HL-60/S4 (cell line): ENCODE results near the gene COLQ.
"Not testable (repeated sequence)": the region's sequence is repeated elsewhere in the genome, so short reads cannot be mapped to it uniquely, and the experiment has no call there.

Experiments used
- in situ Hi-C: fragments of 300-500 bp; cut with MboI; formaldehyde crosslinking; loops from 2 replicates; pipeline ENCODE4 v1.14.3; 2022; ENCODE audit warnings: low sequenced_read_pairs

The COLQ gene

DNA sequence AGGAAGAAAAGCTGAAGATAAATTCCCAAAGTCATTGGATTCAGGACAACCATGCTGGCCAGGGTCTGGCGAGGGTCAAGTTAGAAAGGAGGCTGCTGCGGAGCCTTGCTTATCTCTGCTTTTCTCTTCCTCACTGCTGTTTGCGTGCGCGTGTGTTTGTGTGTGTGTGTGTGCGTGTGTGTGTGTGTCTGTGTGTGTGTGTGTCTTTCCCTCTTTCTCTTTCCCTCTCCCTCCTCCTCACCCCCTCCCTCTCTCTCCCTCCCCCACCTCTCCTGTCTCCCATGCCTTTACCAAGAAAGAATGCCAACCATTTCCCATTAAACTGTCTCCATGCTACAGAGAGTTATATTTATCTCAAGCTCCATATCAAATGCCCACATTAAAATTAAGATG is at the start of gene COLQ:
COLQ (minus strand) TSS at position 134 of the 393 bp plus-strand sequence; CDS start at position 53, 81 bp downstream.
- in situ Hi-C loops = no loop called here

DNA sequence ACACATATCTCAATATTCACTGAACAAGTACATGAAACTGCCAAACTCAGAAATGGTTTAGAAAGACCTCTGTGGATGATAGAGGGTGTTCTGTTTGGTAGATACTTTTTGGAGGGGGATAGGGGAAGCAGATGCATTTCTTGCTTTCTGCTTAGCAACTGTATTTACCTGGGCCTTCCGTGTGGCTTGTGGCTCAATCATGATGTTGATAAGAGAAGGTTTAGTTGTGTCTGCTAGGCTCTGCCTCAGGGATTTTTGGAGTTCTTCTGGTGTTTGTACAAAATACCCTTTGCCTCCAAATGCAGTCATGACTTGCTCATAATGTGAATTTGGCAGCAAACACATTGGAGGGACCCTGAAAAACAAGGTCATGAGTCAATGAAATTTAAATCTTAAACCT is 41.7 kb upstream of the COLQ start:
- in situ Hi-C loops = loop anchor here (25.0 kb wide), 1 partner anchor 351 kb away; the partner anchor contains the start of gene CAPN7

DNA sequence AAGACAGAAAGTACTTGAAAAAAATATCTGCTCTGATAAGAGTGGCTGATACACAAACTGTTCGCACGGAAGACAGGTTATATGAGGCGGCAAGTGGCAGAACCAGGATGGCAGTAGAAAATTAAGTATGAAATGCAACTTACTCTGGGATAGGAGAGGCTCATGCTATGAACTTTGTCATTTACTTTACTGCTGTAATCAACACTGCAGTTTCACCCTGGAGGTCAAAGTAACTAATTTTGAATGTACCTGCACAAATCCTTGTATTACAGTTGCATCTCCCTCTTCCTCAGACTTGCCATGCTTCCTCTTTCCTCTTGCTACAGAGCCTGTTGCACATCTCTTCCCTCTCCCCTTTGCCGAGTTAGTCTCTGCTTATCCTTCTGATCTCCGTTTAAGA is 41.1 kb upstream of the COLQ start:
- in situ Hi-C loops = loop anchor here (25.0 kb wide), 1 partner anchor 350 kb away; the partner anchor contains the start of gene CAPN7

DNA sequence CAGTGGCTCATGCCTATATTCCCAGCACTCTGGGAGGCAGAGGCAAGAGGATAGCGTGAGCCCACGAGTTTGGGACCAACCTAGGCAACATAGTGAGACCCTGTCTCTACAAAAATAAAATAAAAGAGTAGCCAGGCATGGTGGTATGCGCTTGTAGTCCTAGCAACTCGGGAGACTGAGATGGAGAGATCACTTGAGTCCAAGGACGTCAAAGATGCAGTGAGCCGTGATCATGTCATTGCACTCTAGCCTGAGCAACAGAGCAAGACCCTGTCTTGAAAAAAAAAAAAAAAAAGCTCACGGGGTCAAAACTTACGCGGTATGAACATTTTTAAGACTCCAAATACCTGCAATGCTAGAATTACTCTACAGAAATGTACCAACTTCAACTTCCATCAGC is 37.1 kb upstream of the COLQ start:
- in situ Hi-C loops = loop anchor here (10.0 to 25.0 kb wide), 2 partner anchors 124 to 346 kb away; partner anchors contain the start of gene CAPN7

DNA sequence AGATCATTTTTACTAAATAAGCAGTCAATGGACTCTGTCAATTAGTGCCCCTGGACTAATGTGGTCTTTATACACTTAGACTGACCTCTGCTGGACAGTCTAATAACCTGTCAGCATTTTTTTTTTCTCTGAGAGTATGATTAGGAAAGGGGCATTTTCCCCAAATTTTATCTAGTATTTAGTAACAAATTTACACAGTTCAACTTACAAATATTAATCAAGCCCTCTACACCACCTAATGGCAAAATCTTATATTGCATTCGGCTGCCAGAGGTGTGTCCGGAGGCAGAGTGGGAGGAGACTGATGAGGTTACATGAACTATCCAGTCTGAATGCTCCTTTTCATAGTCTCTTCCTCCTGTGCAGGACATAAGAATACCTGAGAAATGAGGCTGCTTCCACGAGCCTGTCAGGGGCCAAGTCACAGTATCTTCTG is 36.0 kb upstream of the COLQ start:
- in situ Hi-C loops = loop anchor here (10.0 to 25.0 kb wide), 2 partner anchors 123 to 345 kb away; partner anchors contain the start of gene CAPN7

DNA sequence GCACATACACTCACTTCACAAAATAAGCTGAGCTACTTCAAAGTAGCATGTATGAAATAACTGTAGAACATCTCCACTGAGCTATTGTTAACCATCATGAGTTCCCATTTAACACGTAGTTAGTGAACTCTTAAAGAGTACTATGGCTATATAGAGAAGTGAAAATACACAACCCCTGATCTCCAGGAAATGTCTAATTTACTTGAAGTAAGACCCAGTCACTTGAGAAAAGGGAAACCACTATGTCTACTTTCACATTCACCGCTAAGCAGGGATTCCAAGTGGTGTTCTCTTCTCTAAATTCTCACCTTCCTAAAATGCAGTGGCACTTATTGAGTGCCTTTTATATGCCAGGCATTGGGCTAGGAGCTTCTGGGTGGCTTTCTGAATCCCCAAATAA is 35.0 kb upstream of the COLQ start:
- in situ Hi-C loops = loop anchor here (10.0 to 25.0 kb wide), 2 partner anchors 122 to 344 kb away; partner anchors contain the start of gene CAPN7

DNA sequence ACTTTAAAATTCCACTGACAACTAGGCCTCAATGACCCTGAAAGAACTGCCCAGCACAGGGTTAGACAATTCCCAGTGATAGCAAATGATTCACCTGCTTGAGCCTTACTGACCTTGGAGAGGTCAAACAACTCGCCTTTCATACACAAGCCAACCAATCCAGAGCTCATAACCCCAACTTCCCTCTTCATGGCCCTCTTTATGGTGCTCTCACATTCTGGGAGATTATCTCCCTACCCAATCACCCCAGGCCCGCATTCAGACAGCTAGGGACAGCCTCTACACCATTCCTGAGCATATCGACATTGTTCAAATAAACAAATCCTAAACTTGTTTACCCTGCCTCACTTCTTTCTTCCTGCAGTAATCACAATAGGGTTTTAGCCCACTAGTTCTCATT is 32.2 kb upstream of the COLQ start:
- in situ Hi-C loops = loop anchor here (10.0 to 25.0 kb wide), 2 partner anchors 119 to 341 kb away; partner anchors contain the start of gene CAPN7

DNA sequence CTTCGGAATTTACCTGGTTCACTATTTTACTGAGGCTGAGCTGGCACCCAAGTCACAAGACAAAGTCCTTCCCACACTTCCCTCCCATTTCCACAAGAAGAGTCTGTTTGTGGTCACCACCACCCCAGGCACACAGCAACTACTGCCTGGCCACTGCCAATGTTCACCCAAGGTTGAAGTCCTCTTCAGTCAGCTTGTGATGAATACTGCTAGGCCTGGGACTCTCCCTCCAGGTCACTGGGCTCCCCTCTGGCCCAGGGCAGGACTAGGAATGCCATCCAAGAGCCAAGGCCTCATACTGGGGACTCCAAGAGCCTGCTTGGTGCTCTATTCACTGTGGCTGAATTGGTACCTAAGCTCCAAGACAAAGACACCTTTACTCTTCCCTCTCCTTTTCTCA is 30.4 kb upstream of the COLQ start:
- in situ Hi-C loops = loop anchor here (10.0 to 25.0 kb wide), 2 partner anchors 117 to 340 kb away; partner anchors contain the start of gene CAPN7

DNA sequence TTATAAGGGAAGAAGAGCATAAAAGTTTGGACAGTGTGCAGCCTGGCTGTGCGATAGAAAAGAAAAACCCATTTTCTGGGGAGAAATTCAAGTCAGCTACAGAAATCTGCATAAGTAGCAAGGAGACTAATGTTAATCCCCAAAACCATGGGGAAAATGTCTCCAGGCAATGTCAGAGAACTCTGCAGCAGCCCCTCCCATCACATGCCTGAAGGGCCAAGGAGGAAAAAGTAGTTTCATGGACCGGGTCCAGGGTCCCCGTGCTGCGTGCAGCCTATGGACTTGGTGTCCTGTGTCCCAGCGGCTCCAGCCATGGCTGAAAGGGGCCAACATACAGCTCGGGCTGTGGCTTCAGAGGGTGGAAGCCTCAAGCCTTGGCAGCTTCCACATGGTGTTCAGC is 28.3 kb upstream of the COLQ start:
- in situ Hi-C loops = loop anchor here (10.0 to 25.0 kb wide), 2 partner anchors 115 to 338 kb away; partner anchors contain the start of gene CAPN7

DNA sequence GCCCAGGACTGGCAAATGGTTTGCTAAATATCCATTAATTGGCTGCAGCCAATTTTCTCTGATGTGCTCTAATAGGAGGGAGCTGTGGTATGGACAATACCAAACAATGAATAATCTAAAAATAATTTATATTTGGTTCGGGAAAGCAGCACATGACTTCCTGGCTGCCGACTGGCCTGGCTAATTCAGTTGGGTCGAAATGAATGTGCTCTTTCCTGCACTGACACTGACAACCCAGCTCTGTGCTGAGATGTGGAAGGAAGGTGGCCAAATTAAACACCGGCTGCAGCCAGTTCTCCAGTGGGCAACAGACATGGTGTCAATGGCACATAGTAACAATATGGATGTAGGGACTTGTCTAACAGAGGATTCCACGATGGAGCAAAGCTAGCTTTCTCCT is 21.1 kb upstream of the COLQ start:
- in situ Hi-C loops = no loop called here

DNA sequence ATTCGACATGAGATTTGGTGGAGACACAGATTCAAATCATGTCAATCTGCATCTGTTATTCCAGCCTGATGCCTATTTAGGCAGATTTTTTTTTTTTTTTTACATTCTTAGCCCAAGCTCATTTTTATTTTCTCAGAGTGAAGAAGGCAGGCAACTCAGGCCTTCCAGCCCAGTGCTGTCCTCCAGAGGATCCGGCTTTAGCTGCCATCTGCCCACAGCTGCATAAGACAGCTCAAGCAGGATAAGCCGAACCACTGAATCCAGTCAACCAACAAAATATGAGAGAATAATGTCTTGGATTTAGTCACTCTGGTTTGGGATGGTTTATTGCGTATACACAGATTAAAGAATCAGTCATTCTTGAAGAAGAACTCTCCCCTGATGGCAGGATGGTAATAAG is 19.9 kb upstream of the COLQ start:
- in situ Hi-C loops = no loop called here

DNA sequence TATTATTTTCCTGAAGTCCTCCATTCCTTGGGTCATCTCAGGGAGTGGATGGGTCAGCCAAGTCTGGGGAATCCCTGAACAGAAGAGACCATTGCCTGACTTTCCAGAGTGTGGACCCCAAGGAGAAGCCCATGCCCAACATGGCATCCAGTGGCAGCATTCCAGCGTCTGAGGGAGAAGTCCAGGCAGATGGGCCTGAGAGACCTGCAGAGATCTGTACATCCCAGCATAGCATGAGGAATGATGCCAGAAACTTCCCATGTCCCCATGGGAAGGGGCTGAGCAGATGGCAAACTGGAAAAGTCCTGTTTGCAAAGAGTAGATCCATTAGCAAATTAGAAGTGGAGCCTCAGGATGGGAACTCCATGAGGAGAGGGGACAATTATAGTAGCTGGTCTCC is 17.6 kb upstream of the COLQ start:
- in situ Hi-C loops = no loop called here

DNA sequence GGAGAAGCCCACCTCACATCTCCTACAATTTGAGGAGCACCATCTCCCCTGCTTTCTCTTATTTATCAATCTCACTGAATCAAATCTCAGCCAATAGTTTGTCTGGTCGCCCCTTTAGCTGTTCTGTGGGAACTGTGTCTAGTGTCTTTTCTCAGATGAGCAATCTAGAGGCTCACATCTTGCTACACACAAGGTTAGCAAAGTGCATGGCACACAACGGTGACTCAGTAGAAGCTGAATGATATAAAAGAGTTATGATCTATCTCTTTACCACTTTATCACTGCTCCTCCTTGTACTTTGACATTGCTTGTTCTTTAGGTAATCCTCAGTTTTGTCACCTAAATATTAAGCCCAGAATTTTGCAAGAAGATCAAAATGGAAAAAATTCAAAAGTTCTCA is 16.8 kb upstream of the COLQ start:
- in situ Hi-C loops = no loop called here

DNA sequence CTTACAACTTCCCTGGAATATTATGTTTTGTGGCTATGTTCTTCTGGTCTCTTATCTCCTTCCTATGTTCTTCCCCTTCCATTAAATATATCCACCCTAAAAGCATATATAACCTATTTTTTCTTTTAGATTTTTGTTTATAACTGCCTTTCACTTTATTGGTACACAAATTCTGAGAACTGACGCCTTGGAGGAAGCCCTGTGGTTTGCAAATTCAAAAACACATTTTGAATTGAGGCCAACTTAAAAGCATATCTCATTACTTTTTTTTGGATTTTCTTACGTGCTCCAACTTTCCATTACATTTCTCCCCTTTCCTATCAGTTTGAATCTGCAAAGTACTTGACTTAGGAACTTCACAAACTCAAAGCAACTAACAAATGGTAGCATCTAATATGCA is 15.3 kb upstream of the COLQ start:
- in situ Hi-C loops = no loop called here

DNA sequence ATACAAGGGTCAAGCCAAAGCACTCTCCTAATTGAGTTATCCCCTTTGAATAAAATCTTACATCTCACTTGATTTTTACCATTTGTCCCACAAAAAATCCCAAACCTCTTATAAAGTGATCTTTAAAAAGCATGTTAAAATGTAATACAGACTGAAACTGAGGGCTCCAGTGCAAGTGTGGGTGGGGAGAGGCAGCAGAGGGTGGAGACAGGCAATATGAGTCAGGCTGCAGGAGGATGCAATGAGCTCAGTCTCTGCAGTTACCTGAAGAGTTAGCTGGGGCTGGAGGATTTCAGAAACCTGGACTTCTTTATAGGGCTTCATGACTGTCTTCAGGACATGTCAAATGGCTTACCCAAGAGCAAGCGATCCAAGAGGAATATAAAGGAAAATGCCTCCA is 14.2 kb upstream of the COLQ start:
- in situ Hi-C loops = no loop called here

DNA sequence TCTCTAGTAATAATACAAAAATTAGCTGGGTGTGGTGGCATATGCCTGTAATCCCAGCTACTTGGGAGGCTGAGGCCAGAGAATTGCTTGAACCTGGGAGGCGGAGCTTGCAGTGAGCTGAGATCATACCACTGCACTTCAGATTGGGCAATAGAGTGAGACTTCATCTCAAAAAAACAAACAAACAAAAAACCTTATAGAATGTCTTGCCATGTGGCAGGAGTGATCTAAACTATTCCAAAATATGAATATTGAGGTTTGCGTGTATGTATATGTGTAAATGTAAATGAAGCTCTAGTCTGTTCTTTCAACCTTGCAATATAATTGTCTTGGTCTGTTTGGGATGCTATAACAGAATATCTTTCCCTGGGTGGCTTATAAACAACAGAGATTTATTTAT is 11.1 kb upstream of the COLQ start:
- in situ Hi-C loops = not testable (repeated sequence)

DNA sequence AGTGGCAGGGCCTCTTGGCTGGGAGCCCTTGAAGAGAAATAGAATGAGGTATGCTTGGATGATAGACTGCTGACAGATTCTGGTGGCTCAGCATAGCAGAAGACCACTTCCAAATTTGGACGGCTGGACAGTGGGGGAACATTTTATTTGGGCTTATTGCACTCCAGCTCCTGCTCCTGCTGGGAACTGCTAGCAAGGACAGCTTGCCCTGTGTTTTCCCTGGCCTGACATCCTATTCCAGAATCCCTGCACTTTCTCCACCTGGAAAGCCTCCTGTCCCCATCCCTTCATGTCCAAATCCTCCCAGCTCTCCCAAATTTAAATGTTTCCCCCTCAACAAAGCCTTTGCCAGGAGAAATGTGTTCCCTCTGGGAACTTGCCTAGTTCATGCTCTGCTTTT is 9.8 kb upstream of the COLQ start:
- in situ Hi-C loops = no loop called here

DNA sequence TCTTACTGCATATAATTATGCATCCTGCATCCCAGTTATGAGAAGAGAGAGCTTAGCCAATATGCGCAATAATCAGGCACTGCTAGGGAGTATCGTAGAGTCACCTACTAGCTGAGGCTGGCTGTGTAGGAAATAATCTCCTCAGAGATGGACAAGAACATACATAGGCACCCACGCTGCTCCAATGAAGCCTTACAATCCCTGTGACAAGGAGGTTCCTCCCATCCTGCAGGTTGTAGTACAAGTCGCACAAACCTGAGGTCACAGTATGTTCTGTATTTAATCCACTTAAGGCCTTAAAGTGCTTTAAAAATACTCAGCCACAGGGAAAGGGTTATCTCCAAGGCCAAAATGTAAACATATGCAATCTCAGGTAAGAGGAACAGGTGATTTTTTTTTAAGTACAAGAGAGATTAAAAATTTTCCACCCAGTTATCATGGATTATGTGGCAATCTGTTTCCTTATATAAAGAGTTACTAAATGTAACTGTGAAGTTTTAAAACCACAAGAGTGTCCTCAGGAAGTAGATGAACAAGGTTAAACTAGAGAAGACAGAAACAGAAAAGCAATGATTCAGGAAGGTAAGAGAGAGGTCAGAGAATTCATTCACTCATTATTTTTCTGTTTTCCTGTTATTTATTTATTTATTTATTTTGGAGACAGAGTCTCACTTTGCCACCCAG is 7.5 kb upstream of the COLQ start:
- in situ Hi-C loops = no loop called here

DNA sequence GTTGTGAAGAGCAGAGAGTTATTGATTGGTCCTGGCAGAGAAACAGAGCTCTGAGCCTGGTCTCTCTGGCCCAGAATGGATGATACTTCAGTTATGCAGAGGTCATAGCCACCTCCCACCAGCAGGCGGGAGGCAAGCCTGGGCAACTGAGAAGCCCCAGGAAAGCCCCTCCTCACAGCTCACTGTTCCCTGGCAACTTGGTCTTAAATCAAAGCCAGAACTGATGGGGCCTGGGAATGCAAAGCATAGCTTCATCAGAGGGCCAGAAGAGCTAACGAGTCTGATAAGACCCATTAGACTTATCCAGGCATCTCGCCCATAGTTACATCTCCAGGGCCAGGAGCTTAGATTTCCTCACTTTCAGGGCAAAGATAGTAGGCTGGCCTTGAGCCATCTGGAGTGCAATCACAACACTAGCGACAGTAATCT is 5.5 kb upstream of the COLQ start:
- in situ Hi-C loops = no loop called here

DNA sequence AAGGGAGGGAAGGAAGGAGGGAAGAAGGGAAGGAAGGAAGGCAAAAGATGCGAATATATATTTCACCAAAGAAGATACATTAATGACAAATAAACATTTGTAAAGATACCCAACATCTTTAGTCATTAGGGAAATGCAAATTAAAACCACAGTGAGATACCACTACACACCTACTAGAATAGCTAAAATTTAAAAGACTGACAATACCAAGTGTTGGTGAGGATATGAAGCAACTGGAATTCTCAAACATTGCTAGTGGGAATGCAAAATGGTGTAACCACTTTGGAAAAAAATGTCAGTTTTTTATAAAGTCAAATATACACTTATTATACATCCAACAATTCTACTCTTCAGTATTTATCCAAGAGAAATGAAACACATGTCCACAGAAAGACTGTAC is 4.3 kb upstream of the COLQ start:
- in situ Hi-C loops = no loop called here

DNA sequence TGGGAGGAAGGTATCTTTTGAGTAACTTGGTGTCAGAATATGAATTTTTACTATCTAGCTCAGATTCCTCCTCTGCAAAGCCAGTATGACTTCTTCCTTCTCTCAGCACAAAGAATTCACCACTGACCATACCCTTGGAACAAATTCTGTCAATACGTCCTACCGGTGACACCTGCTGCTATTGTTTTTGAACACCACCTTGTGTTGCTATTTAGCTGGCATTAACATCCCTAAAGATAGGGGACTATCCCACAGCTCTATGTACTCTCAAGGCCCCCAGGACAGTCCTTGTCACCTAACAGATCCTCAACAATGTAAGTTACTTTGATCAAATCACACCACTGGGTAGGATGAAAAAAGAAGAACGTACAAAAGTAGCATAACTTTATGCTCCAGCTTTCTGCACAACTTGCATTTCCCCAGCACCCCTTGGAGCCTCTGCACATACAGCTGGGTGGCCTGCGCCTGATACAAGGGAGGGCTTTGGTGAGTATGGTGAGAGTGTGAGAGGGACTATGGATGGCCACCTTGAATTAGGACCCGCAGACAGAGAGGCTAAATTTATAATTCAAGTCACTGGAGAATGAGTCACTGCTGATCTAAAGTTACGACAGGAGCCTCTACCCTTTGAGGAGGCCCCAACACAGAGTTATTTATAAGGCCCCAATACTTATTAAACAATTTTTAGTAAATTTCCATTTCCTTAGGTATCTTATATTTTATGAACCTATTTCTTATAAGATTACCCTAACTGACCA is 2.3 kb upstream of the COLQ start:
- in situ Hi-C loops = no loop called here

DNA sequence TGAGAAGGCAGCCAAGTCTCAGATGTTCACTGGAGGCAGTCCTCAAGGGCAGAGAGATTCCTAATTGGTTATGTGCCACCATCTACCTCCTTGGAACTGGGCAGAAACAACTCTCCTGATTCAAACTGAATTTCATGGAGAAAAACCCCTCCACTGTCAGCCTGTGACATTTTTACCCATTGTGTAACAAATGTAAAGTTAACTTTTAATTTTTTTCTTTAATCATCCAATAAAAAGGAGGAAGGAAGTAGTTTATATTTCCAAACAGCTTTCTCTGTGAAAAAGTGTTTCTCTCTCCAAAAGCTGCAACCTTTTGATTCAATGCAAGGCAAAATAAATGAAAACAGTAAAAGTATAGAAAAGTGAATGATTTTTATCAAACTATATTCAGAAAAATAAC is 510 bp upstream of the COLQ start:
- in situ Hi-C loops = no loop called here
